Parathyroid adenoma (tissue), 2 donors: ENCODE measurements around the gene RAB8A.
A peak's percentile ranks its signal among the peaks of the same experiment; 100 is the strongest.
"Not testable (repeated sequence)": the region's sequence is repeated elsewhere in the genome, so short reads cannot be mapped to it uniquely, and the experiment has no call there.

Experiments
- H2AFZ ChIP-seq: fragments of 300-600 bp; sonication (generic); one replicate; pipeline ENCODE4 v1.7.0; 2017; ENCODE audit warnings: antibody characterized with exemption, mild to moderate bottlenecking
- H3K27ac ChIP-seq: fragments of 300-600 bp; sonication (generic); one replicate; pipeline ENCODE4 v1.7.0; 2017
- H3K27me3 ChIP-seq: fragments of 300-600 bp; sonication (generic); one replicate; pipeline ENCODE4 v1.7.0; 2017; ENCODE audit warnings: low read length; ENCODE audit not compliant: control insufficient read depth, insufficient read depth
- H3K36me3 ChIP-seq: fragments of 300-600 bp; sonication (generic); one replicate; pipeline ENCODE4 v1.7.0; 2017; ENCODE audit warnings: low read length; ENCODE audit not compliant: control insufficient read depth, insufficient read depth
- H3K4me1 ChIP-seq: fragments of 300-600 bp; sonication (generic); one replicate; pipeline ENCODE4 v1.7.0; 2017; ENCODE audit warnings: control low read depth
- H3K4me2 ChIP-seq: fragments of 300-600 bp; sonication (generic); one replicate; pipeline ENCODE4 v1.7.0; 2017; ENCODE audit warnings: low read length
- H3K4me3 ChIP-seq: fragments of 300-600 bp; sonication (generic); one replicate; pipeline ENCODE4 v1.7.0; 2017; ENCODE audit warnings: low read depth, low read length
- H3K79me2 ChIP-seq: fragments of 300-600 bp; sonication (generic); one replicate; pipeline ENCODE4 v1.7.0; 2017; ENCODE audit warnings: control low read depth
- H3K9ac ChIP-seq: fragments of 300-600 bp; sonication (generic); one replicate; pipeline ENCODE4 v1.7.0; 2017; ENCODE audit warnings: mild to moderate bottlenecking
- H3K9me3 ChIP-seq: fragments of 300-600 bp; sonication (generic); one replicate; pipeline ENCODE4 v1.7.0; 2017; ENCODE audit warnings: low read length; ENCODE audit not compliant: control insufficient read depth
- CTCF ChIP-seq: fragments of 300-600 bp; sonication (generic); IDR thresholded peaks from one replicate; pipeline ENCODE4 v1.7.0; 2017; ENCODE audit warnings: antibody characterized with exemption, mild to moderate bottlenecking
- donor health status: primary hyperparathyroidism.

Gene RAB8A

GRCh38 chr19:16094360-16095070, 17.2 kb upstream of the RAB8A start:
- H3K4me1 ChIP-seq, result no peaks in the 10 kb centered on the region
- H3K79me2 ChIP-seq, result no peaks in the 10 kb centered on the region
- no peak overlapping the region for H3K9ac ChIP-seq
- H3K27ac ChIP-seq, result no peak overlapping the region
- no peak overlapping the region for H3K4me3 ChIP-seq
- H2AFZ ChIP-seq, result no peak overlapping the region
- no peaks in the 10 kb centered on the region for H3K9me3 ChIP-seq
- H3K27me3 ChIP-seq, result no peaks in the 10 kb centered on the region
- H3K36me3 ChIP-seq, result no peaks in the 10 kb centered on the region
- no peak overlapping the region for H3K4me2 ChIP-seq
- no peak for TF ChIP-seq CTCF

GRCh38 chr19:16095071-16095571, 16.6 kb upstream of the RAB8A start:
- no peak overlapping the region for H3K4me3 ChIP-seq
- no peaks in the 10 kb centered on the region for H3K79me2 ChIP-seq
- H3K27me3 ChIP-seq, result no peaks in the 10 kb centered on the region
- no peak overlapping the region for H3K9ac ChIP-seq
- H2AFZ ChIP-seq, result no peak overlapping the region
- H3K9me3 ChIP-seq, result no peaks in the 10 kb centered on the region
- H3K27ac ChIP-seq, result no peak overlapping the region
- peaks cover 2% of the 10 kb centered on the region for H3K4me1 ChIP-seq
- H3K4me2 ChIP-seq, result no peak overlapping the region
- TF ChIP-seq CTCF, result no peak
- no peaks in the 10 kb centered on the region for H3K36me3 ChIP-seq

GRCh38 chr19:16096280-16096855, 15.3 kb upstream of the RAB8A start:
- no peak overlapping the region for H3K4me3 ChIP-seq
- no peaks in the 10 kb centered on the region for H3K27me3 ChIP-seq
- peaks cover 2% of the 10 kb centered on the region for H3K4me1 ChIP-seq
- no peaks in the 10 kb centered on the region for H3K9me3 ChIP-seq
- H3K79me2 ChIP-seq, result no peaks in the 10 kb centered on the region
- no peak overlapping the region for H3K4me2 ChIP-seq
- H3K9ac ChIP-seq, result no peak overlapping the region
- no peak overlapping the region for H2AFZ ChIP-seq
- H3K36me3 ChIP-seq, result no peaks in the 10 kb centered on the region
- TF ChIP-seq CTCF, result no peak
- H3K27ac ChIP-seq, result no peak overlapping the region

- Histone ChIP-seq H3K36me3 (no peaks in the 10 kb centered on the region), H3K79me2 (no peaks in the 10 kb centered on the region), H3K4me2 (no peak overlapping the region), H3K9me3 (no peaks in the 10 kb centered on the region), H2AFZ (no peak overlapping the region), H3K27me3 (no peaks in the 10 kb centered on the region), H3K4me3 (no peak overlapping the region), H3K4me1 (peaks cover 2% of the 10 kb centered on the region), H3K27ac (no peak overlapping the region), H3K9ac (no peak overlapping the region)
- TF ChIP-seq CTCF, result no peak
These were observed 13.3 kb upstream of the RAB8A start for GRCh38 chr19:16098416-16098768.

- no peak overlapping the region for H3K9ac ChIP-seq
- peaks cover 2% of the 10 kb centered on the region for H3K4me1 ChIP-seq
- no peak overlapping the region for H3K4me3 ChIP-seq
- H3K27me3 ChIP-seq, result no peaks in the 10 kb centered on the region
- H3K27ac ChIP-seq, result no peak overlapping the region
- TF ChIP-seq CTCF, result no peak
- H3K9me3 ChIP-seq, result no peaks in the 10 kb centered on the region
- no peak overlapping the region for H2AFZ ChIP-seq
- no peaks in the 10 kb centered on the region for H3K79me2 ChIP-seq
- no peak overlapping the region for H3K4me2 ChIP-seq
- no peaks in the 10 kb centered on the region for H3K36me3 ChIP-seq
These were observed 12.9 kb upstream of the RAB8A start for GRCh38 chr19:16098821-16099220.

- H3K27ac ChIP-seq, H3K36me3 ChIP-seq, H3K4me1 ChIP-seq, H3K4me2 ChIP-seq, H3K9ac ChIP-seq, H3K9me3 ChIP-seq, H3K79me2 ChIP-seq, H3K4me3 ChIP-seq, H3K27me3 ChIP-seq: not testable (repeated sequence)
- H2AFZ ChIP-seq, result peak overlapping the region; percentile 2
These were observed 12.2 kb upstream of the RAB8A start for GRCh38 chr19:16099314-16099965.
